Inflammatory macrophage (primary cell): Measurements from ENCODE around the gene KCNMA1.
"Not testable (repeated sequence)": the region's sequence is repeated elsewhere in the genome, so short reads cannot be mapped to it uniquely, and the experiment has no call there.

Experiments used
- DNase-seq, 2 donors: peaks; one replicate each; pipeline ENCODE4 v3.0.0-alpha.2; 2020 to 2022

Gene KCNMA1

DNA sequence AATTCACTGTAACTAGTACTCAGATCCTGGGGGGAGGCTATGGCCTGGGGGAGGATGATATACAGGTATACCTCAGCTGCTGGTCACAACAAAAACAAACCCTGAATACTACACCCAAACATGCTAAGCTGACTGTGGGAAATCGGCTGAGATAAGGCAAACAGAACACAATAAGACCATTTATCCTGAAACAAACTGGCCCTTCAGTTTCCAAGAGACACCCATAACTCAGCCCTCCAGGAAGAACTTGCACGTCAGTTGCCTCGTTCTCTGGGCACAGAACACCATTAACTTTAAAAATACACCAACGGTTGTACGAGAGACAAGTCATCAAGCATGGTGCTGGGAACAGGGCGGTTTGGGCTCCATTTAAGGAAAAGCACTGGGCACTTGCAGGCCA, 24.1 kb upstream of the KCNMA1 start:
- DNase-seq: no peak

DNA sequence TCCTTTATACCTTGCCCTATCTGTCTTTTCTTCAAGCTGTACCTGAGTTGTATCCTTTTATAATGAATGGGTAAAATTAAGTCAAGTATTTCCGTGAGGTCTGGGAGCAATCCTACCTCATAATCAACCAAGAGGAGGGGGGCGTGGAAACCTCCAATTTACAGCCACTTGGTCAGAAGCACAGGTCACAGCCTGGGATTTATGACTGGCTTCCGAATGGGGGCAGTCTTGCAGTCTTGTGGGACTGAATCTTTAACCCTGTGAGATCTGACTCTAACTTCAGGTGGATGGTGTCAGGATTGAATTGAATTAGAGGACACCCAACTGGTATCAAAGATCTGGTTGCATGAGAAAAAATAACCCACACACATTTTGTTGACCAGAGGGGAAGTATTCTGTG, 23.5 kb upstream of the KCNMA1 start:
- DNase-seq: no peak

DNA sequence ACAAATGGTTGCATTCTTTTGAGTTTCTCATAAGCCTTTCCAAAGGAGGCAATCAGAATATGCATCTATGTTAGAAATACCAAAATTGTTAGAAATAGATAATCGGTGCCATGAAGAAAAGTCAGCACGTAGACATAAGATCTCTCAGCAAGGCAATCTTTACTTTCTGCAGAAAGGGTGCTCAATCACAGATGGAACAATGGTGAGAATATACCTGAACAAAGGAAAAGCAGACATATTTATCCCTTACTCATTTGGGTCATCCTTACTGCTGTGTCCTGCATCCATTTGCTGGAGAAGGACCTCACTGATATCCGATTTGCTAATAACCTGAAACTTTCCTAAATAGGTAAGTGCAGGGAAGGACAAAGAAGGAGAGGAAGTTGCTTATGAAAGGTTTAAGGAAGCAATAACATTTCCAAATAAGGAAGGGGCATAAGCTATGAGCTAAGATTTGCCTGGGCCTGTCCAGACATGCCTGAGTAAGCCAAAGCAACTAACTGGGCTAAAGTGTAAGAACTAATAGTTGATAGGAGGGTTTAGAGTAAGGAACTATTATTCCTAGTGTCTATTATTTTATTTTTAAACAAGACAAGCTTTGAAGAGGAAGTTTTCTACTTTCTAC, 21.6 kb upstream of the KCNMA1 start:
- not testable (repeated sequence) for DNase-seq

DNA sequence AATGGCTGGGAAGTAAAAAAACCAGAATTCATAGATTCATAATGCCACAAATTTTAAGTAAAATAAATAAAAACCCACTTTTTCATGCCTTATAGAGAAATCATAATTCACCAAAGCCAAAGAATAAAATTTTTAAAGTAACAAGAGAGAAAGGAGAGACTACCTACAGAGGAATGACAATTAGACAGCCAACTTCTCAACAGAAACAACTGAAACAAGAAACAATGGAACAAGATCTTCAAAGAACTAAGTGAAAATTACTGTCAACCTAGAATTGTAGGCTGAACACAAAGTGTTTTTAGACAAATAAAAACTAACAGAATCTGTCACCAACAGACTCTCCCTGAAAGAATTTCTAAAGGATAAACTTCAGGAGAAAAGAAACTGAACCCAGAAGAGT, 15.6 kb upstream of the KCNMA1 start:
- no peak for DNase-seq

DNA sequence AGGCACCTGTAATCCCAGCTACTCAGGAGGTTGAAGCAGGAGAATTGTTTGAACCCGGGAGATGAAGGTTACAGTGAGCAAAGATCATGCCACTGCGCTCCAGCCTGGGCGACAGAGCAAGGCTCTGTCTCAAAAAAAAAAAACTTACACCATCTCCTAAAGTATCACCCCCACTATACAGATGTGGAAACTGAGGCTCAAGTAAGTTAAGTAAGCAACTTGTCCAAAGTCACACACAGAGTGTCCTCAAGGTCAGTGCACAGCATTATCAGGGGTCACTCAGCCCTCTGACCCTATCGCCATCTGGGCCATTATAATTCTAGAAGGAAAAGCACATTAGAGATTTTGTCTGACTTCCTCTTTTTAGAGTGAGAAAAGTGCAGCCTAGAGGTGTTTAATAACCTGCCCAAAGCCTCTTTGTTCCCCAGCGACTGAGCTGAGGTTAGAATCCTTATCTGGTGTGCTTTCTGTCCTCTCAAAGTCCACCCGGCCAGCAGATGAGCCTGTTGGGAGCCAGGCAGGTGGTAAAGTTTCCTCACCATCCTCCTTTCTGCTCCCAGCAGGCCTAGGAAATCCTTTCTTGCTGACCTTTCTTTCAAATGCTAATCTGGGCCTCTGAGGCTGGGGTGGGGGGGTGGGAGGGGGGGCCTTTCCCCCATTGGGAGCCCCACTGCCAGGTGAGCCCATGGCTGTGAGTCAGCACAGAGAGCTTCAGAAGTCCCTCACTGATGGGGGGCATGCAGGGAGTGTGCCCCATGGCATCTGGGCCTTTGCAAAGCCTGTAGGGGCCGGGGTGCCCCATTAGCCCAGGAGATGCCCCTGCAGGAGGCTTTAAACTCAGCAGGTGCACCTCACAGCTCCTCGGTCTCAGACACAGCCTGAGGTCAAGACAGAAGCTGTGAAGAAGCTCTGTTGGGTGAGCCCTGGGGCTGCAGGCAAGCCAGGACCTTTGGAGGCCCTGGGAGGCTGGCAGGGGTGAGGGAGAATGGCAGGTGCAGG, 12.0 kb upstream of the KCNMA1 start:
- no peak for DNase-seq

DNA sequence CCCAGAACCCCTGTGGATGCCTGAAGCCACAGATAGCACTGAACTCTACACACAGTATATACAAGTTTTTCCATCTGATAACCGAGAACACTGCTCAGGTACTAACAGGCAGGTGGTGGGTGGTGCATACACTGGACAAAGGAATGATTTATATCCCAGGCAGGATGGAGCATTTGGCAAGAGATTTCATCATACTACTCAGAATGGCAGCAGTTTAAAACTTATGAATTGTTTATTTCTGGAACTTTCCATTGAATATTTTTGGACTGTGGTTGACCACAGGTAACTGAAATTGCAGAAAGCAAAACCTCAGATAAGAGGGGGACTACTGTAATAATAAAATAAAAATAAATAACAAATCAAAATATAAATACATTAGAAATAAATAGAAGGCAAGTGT, 10.9 kb upstream of the KCNMA1 start:
- DNase-seq: no peak

DNA sequence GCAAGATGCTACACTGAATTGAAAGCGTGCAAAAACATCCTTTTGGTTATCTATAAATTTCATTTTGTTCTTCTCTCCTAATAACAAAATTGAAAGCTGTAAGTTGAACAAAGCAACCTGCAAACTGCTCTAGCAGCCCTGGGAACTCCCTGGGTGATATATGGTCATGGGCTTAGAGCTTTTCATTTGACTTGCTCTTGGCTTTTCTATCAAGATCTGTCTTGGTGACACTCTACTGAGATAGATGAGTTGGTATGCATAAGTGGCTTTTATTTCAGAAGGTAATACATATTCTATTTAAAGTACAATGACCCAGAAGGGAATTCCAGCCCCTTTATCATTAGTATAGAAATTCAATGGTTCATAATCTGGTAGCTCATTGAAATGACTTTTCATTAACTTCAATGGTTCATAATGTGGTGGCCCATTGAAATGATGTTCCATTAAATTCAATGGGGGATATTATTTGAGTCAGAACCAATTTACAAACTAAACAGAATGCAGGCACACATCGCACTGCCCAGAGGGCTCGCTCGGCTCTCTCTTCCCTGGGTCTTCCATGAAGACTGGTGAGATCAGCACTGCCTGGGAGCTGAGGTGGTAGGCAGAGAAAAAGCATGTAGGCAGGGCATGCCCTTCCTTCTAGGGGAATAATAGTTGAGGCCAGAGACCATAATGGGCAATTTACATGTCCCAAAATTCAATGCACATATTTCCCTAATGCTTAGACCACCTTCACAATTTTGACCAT, 10.1 kb upstream of the KCNMA1 start:
- no peak for DNase-seq

DNA sequence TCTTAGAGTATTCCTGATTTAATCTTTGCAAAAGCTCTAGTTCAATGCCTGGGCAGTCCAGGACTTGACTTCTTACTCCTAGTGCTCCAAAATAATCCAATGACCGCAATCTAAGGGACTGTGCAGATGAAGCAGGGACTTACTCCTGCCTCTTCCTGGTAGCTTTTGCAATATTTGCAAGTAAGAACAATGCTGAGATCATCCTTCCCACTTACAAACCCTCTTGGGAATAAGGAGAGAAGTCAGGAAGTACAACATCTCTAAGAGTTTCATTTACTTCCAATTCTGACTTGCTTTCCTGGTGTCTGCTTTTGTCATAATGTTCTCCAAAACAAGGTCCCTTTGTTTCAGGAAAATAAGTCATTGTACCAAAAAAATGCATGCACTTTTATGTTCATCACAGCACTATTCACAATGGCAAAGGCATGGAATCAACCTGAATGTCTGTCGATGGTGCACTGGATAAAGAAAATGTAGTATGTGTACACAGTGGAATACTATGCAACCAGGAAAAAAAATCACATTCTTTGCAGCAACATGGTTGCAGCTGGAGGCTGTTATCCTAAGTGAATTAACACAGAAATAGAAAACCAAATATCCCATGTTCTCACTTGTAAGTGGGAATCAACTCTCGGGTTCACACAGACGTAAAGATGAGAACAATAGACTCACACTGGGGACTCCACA, 7.1 kb upstream of the KCNMA1 start:
- no peak for DNase-seq

DNA sequence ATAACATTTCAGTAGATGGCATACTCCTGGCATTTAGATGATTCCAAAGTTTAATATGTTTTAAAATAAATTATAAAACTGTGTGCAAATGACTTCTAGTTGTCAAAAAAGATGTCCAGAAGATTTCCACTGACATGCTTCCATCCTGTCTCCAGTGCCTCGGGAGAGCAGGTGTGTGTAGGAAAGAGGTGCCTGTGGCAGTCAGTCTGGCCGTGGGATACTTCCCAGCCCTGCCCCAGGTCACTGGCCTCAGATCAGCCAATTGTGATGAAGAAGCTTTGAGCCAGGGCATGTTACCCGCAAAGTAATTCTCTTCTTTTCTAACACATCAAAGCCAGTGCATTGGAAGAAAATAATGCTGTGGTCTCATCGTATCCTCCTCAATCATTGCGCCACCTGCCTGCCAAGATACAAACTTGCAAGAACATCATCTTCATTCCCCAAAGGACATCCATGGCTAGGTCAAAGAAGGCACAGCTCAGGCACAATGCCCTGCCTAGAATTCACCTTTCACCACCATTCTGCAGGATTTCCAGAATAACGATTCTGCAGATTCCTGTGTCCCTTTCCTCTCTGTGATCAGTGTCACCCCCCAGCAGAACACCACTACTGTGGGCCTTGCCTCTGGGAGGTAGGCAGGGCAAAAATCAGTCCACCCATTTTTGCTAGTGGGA, 6.3 kb upstream of the KCNMA1 start:
- DNase-seq: peak; percentile 46 to 55

DNA sequence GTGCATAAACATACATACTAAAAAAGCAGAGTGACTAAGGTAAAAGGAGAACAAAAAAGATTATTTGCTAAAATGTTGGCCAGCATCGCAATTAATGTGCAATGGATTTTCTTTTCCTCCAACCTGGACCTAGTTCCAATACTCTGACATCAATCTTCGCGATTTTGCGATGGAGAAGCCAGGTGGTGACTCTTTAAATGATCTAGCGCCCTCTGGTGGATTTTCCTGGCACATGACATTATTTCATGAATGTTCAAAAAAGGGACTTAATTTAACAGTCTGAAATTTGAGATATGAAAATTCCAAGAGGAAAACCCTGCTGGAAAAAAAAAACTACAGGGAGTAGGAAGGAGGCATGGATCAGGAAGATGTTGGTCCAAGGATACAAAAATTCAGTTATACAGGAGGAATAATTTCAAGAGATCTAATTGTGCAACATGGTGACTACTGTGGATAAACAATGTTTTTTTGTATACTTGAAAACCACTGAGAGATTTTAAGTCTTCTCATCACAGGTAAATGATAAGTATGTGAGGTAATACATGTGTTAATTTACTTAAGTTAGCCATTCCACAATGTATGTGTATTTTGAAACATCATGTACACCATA, 4.3 kb upstream of the KCNMA1 start:
- DNase-seq: peak; percentile 73 to 76

DNA sequence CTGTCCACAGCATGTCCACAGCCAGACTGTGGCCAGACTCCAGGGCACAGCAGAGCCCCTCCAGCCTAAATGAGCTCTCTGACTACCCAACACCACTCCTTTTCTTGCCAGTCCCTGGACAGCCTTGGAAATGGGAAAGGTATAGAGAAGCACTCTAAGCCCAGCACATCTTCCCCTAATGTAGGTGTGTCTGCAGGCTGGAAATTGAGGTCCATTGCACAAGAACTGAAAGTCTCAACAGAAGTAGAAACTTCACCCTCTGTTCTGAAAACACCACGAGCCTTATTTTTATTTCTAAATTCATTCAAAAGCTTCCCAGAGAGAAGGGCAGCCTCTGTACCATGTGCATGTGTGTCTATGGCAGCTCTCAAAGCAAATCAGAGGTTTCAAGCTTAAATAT, 3.7 kb upstream of the KCNMA1 start:
- DNase-seq: peak in 1 of 2 donors; percentile 20

DNA sequence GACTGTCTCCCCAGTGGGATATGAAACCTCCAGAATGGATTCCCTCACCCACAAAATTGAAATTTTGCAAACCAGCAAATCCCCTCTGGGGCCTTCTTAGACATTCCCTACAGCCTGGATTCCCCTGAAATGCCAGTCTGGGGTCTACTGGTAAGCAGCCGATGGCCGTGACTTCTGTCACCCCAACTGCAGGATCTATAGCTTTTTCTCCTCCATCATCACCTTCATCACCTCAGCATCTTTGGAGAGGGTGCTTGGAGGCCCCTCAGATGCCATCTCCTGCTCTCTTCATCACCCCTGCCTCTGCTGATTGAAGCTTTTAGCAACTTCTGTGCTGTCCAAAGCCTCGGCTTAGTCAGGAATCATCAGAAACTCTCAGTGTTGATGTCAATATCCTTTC, 2.6 kb upstream of the KCNMA1 start:
- no peak for DNase-seq

DNA sequence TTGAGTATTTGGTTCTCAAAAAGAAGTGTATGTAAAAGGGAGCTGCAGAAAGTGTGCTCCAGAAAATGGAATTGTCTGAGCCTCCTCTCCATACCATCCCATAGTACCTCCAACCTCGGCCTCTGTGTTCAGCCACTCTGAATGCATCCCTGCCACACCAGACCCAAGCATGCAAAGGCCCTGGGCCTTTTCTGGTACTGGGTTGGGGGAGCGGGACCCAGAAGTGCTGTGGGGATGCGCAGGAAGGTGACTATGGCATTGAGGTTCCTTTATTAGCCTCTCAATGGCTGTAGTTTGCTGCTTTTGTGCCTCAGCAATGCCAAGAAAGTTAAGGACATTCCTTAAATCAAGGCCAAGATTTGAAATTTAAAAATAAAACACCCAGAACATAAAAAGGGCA, 2.1 kb upstream of the KCNMA1 start:
- no peak for DNase-seq

DNA sequence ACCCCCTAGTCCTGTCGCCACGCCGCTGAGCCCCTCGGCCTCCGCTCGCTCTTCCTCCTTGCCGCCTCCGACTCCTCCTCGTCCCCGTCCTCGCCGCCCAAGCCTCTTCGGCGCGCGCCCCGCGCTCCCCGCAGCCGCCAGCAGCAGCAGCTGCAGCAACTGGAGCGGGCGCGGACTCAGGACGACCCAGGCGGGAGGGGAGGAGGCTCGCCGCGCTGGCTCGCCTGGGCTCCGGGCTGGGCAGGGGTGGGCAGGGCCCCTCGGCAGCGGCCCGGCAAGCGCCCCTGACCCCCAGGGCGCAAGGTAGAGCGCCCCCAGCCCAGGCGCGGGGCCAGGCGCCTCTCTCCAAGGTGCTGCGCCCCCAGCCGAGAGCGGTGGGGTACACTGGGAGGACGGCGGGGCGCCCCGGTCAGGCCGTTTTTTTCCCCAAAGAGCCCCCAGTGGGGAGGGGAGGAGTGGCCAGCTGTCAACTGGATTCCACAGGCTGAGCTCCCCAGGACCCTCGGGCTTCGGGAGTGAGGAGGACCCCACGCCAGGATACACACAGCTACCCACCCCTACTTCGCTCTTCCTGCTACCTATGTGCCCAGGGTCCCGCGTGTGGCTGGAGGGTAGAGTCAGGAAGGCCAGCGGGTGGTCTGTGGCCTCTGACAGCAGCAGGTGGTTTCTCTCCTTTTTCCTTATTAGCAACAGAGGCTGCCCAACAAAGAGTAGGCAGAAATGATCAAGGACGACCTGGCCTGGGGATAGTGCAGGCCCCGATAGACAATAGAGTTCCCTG, 903 bp upstream of the KCNMA1 start:
- DNase-seq: peak in 1 of 2 donors; percentile 27

DNA sequence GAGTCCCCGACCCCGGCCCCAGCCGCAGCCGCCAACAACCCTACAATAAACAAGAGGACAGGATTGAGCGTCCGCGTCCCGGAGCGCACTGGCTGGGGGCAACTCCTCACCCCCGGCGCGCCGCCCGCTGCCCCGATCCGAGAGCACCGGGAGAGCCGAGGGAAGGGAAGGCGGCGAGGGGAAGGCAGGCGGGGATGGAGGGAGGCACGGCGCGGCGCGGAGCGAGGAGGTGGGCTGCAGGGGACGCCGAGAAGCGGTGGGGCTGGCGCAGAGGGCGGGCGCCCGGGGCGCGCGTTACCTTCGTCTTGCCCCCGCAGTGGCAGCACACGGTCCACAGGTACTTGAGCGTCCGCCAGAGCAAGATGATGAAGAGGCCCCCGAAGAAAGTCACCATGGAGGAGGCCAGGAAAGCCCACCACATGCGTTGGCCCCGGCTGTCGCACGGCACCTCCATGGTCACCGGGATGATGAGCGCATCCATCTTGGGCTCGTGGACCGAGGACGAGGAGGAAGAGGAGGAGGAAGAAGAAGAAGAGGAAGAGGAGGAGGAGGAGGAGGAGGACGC, 559 bp downstream of the KCNMA1 start:
- no peak for DNase-seq

DNA sequence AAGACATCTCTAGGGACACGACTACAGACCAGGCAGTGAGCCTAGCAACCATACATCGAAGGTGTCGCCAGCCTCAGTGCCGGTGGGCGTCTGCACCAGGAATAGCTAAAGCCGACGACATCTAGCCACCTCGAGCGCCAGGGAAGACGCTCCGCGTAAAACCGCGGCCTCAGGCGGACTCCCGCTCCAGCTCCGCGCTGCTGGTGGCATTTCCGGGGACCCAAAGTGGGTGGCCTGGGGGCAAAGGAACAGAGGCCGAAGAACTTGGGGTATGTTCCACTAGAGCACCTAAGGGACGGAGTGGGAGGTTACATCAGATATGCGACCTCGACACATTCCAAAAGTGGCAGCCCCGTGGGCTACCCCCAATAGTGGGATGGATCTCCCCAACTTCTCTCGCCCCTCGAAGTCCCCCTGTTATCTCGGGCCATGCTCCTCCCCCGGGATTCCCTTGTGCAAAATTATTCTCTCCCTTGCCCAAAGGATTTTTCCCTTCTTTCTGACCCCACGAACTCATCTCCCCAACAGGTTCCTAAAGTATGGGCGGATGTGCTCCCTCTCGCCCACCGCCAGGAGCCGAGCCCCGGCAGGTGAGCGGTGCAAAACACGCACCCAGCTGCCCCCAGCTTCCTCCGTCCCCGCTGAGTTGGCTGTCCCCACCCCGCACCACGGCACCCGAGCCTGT, 1.2 kb downstream of the KCNMA1 start:
- no peak for DNase-seq

DNA sequence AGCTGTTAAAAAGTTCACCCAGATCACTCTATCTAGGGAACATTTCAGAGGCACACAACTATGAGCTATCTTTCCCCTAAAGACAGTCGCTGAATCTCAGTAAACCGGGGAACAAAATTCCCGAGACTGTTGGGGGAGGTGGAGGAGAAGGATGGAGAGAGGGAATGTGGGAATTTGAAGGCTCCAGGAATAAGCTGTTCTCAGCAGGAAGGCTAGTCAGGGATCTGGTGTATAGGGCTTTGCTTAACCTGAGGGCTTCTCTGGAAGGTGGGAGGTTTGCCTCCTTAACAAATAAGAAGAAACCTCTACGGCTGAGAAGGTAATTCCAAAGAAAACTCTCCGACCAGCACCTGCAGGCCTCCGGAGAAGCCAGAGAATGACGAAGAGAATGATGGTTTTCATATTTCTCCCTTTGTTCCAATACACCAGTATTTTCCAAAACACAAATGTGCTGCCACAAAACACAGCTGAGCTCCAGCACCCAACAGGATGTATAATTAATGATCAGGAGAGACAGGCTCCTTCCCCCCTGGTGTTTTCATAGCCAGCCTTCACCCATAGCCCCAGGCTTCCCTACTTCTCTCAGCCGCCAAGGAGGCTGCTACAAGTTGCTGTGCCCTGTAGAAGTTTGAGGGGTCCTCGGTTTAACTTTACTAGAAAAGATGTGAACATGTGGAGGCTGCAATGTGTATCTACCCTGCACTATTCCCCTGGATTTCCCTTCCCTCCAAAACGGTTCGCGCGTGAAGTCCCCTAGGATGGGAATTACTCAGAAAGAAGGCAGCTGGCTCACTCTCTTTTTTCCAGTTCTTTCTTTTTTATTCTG, 2.0 kb downstream of the KCNMA1 start:
- no peak for DNase-seq

DNA sequence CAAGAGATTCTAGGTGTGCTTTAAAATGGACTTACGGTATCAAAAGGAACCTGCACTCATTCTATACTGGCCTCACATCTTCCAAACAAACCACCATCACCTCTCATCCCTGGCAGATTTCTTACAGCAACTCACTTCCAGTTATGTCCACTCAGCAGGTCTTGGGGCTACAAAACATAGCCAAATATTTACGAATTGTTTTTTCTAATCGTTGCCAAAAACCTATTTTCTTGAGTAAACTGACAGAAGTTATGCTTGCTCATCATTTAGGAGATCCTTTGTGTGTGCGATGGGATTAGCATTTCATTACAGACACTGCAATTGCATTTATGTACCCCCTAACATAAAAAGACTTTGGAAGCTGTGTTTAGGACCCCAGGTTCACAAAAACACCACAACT, 2.7 kb downstream of the KCNMA1 start:
- no peak for DNase-seq

DNA sequence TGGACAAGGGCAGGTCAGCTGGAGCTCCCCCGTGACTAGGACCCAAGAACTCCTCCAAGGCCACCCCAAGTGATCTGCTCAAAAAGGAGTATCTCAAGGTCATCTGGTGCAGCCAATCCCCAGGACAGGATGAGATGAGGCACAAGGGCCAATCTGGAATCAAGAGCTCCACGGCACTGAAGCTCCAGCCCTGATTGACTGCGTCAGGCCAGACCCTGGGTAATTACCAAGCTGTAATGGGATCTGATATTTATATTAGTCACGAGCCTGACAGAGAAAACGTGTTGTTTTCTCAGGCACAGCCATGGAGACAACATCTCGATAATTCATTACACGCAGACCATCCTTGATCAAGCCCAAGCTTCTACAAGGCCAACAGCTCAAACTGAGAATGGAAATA, 4.2 kb downstream of the KCNMA1 start:
- no peak for DNase-seq
